ENCODE data around the gene PAEP.

The PAEP gene

GRCh38 chr9:135551456-135551855 is 10.1 kb upstream of the PAEP start:
- no peak for DNase-seq

DNA sequence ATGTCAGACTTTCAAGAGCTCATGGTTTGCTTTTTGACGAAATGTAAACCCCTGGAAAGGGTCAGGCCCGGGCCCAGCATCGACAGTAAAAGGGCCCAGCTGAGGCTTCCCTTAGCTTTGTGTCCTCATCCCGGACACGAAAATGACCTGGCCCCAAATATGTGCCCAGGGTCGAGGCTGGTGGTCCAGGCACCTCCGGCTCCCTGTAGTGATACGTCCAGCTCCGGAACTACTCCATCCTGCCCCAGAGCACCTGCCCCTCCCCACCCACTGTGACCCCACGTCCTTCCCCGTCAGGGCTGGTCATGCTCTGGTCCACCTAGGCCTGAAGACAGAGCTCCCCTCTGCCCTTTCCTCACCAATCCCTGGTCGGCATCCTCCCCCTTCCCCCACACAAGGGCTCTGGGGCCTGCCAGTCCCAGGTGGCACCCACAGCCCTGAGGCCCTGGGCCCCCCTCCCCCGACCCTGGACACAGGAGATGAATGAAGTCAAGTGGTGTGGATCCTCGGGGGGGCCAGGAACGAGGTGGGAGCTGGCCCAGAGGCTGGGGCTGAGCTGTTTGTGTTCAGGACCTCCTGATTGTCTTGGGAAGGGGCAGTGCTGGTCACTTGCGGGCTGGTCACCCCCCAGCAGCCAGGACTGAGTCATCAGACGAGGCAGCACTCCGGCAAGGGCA is 9.4 kb upstream of the PAEP start:
- no peak for DNase-seq

GRCh38 chr9:135552698-135553171 is 8.8 kb upstream of the PAEP start:
- no peak for DNase-seq

- DNase-seq = no peak
These were observed 6.8 kb upstream of the PAEP start for GRCh38 chr9:135554718-135555117.

GRCh38 chr9:135555203-135555602 is 6.4 kb upstream of the PAEP start:
- DNase-seq = no peak

DNA sequence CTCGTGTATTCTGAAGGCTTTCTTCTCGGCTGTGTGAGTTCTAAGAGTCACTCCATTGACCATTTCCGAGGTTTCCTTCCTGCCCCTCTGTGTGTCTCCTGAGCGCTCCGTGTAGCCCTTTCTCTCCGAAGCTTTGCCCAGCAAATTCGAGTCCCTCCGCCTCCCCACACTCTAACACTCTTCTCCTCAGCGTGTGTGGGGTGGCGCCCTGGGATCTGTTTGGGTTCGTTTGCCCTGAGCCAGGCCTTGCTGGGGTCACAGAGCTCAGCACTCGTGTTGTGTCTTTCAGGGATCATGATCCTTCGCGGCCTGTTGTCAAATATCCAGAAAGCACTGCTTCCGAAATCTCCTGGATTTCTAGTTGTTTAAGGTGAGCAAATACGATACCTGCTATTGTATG is 5.6 kb upstream of the PAEP start:
- no peak for DNase-seq

DNA sequence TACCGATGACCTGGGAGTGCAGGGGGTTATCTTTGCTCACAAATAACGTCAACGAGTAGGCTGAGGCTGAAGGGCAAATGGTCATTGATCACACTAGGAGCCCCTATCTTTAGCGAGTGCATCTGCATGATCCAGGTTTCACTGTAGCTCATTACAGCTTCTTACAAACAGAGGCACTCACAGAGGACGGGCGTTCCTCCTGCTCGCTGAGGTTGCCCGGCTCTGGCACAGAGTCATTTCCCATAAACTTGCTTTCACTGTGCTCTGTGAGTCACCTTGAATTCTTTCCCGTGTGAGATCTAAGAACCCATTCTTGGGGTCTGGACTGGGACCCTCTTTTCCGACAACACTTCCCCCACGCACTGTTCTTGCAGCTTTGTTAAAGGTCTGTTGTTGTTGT is 1.9 kb upstream of the PAEP start:
- no peak for DNase-seq

DNA sequence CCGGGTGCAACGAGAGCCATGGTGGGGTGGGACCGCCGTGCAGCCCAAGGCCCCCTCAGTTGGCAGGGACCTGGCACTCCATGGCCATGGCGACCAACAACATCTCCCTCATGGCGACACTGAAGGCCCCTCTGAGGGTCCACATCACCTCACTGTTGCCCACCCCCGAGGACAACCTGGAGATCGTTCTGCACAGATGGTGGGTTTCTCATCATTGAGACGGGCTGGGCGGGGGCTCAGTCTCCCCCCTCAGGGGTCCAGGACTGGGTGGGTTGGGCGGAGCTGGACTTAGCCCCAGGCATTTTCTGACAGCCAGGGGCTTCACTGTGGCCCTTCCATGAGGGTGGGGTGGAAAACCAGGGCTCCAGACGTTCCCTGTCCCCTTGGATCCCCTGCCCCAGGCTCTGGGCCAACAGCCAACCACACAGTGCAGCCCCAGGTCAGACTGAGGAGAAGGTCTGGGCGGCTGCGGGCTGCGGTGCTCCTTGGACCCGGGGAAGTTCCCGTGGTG is 734 bp downstream of the PAEP start:
- DNase-seq = no peak

DNA sequence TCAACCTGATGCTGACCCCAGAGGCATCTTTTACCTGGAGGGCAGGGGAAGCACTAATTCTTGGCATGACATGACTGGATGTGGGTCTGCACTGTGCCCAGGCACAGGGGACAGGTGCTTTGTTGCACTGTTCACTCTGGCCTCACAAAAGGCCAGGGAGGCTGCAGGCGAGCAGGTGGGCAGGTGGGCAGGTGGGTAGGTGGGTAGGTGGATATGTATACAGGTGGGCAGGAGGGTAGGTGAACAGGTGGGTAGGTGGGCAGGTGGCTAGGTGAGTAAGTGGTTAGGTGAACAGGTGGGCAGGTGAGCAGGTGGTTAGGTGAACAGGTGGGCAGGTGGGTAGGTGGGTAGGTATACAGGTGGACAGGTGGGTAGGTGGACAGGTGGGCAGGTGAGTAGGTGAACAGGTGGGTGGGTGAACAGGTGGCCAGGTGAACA is 1.5 kb downstream of the PAEP start:
- DNase-seq = no peak

DNA sequence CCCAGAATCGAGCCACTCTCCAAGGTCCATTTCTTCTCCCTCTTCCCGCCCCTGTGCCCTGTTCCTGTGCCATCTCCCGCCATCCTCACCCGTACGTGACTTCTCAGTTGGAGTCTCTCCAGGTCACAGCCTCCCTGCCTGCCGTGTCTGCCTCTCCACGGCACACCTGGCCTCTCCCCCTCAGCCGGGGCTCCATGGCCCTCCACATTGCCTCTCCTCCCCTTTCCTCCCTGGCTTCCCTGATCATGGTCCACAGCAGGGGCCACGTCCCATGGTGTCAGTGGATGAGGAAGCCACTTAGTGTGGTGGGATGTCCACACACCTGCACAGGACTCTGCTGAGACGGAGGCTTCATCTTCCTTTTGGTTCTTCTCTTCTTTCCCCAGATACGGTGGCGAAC is 2.3 kb downstream of the PAEP start:
- DNase-seq = no peak

GRCh38 chr9:135565141-135565628 is 3.6 kb downstream of the PAEP start:
- DNase-seq = no peak

GRCh38 chr9:135565636-135566035 is 4.1 kb downstream of the PAEP start:
- no peak for DNase-seq

DNA sequence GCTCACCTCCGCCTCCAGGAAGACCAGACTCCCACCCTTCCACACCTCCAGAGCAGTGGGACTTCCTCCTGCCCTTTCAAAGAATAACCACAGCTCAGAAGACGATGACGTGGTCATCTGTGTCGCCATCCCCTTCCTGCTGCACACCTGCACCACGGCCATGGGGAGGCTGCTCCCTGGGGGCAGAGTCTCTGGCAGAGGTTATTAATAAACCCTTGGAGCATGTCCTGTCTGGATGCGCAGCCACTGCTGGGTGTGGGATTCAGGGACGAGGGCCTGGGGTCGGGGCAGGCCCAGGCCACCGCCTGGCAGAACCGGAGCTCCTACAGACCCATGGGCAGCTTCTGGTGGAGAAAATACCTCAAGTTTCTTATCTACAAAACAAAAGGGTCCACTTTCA is 5.0 kb downstream of the PAEP start:
- DNase-seq = no peak

- no peak for DNase-seq
These were observed 5.8 kb downstream of the PAEP start for GRCh38 chr9:135567311-135567710.

GRCh38 chr9:135568026-135568425 is 6.5 kb downstream of the PAEP start:
- DNase-seq = no peak

DNA sequence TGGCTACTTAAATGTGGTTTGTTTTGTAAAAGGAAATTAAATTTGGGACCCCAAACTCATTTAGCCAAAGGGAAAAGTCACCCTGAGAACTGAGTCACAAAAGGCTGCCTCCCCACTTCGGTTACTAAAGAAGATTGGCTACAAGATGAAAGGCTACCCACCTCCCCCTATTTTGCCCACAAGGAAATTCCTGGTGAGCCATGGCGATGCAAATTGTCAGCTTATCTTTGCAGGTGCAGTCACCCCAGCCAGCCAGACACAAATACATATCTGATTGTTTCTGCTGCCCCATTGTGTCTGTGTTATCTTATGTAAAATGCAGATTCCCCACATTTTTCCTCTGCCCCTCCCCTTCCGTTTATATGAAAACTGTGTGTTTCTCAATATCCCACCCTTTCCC is 8.9 kb downstream of the PAEP start:
- DNase-seq = no peak

- no peak for DNase-seq
These were observed 10.7 kb downstream of the PAEP start for GRCh38 chr9:135572233-135572632.

GRCh38 chr9:135573124-135573523 is 11.6 kb downstream of the PAEP start:
- no peak for DNase-seq

- no peak for DNase-seq
These were observed 12.8 kb downstream of the PAEP start for GRCh38 chr9:135574331-135574730.

- no peak for DNase-seq
These were observed 13.4 kb downstream of the PAEP start for GRCh38 chr9:135574943-135575342.

GRCh38 chr9:135575995-135576631 is 14.6 kb downstream of the PAEP start:
- no peak for DNase-seq

DNA sequence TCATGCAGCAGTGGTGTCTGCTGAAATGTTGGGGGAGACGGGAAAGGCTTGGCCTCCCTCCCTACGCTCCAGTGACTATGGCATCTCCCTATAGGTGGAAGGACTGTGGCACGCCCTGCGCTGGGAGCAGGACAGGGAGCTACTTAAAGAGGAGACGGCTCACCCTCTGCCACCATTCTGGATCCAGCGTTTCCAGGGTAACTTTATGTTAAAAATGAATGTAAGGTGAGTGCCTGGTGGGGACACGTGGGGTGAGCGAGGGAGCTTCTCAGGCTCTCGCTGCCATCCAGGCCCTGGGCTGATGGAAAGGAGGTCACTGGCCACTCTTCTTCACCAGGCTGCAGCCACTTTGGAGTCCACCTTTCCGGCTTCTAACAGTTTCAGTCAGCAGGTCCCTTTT is 15.7 kb downstream of the PAEP start:
- no peak for DNase-seq

GRCh38 chr9:135579356-135579755 is 17.8 kb downstream of the PAEP start:
- DNase-seq = no peak
